K562 (cell line): Measurements from ENCODE around the gene ZNF473. TPM values are rescaled to one million over a fixed set of nuclear protein-coding genes. Genes with fewer than 3 reads are reported as not detected.
A peak's percentile ranks its signal among the peaks of the same experiment; 100 is the strongest.

ENCODE experiments used
- ARID1B ChIP-seq: fragments of 450-650 bp; IDR thresholded peaks from 2 replicates; pipeline ENCODE4 v1.6.1; 2016; ENCODE audit warnings: antibody characterized with exemption, mild to moderate bottlenecking, inconsistent platforms
- CREB1 ChIP-seq, 2 experiments: sonication (generic) in 1 of 2; formaldehyde crosslinking in 1 of 2; IDR thresholded peaks; 2 replicates each; pipeline versions ENCODE4 v1.6.1 to v1.8.0; 2012 to 2022; ENCODE audit warnings: inconsistent platforms in 1 of 2, mild to moderate bottlenecking in 1 of 2, missing genetic modification reagents in 1 of 2, moderate library complexity in 1 of 2
- CUX1 ChIP-seq: fragments of 200-800 bp; sonication (Bioruptor generic); IDR thresholded peaks from 2 replicates; pipeline ENCODE4 v1.6.1; 2016; ENCODE audit warnings: missing genetic modification characterization, missing compliant biosample characterization
- EWSR1 ChIP-seq: fragments of 450-650 bp; IDR thresholded peaks from 2 replicates; pipeline ENCODE4 v1.6.1; 2018; ENCODE audit warnings: borderline replicate concordance, mild to moderate bottlenecking, low read depth, moderate library complexity; ENCODE audit not compliant: partially characterized antibody
- HDGF ChIP-seq: fragments of 450-650 bp; IDR thresholded peaks from 2 replicates; pipeline ENCODE4 v1.6.1; 2016
- IRF1 ChIP-seq: sonication (generic); formaldehyde crosslinking; IDR thresholded peaks from 2 replicates; pipeline ENCODE4 v1.8.0; 2022; ENCODE audit warnings: missing genetic modification reagents, mild to moderate bottlenecking, borderline replicate concordance
- KAT7 ChIP-seq: sonication (generic); formaldehyde crosslinking; IDR thresholded peaks from 2 replicates; pipeline ENCODE4 v1.8.0; 2022; ENCODE audit warnings: missing genetic modification reagents, mild to moderate bottlenecking, borderline replicate concordance
- KDM4B ChIP-seq, 2 experiments: fragments of 450-650 bp in 1 of 2; sonication (generic) in 1 of 2; IDR thresholded peaks; 2 replicates each; pipeline ENCODE4 v1.6.1; 2016 to 2017; ENCODE audit warnings: borderline replicate concordance in 2 of 2, antibody characterized with exemption in 1 of 2, low read depth in 1 of 2, mild to moderate bottlenecking in 1 of 2
- KLF16 ChIP-seq: IDR thresholded peaks from 2 replicates; pipeline ENCODE4 v1.6.1; 2016; ENCODE audit warnings: antibody characterized with exemption
- KLF6 ChIP-seq: fragments of 250-450 bp; sonication (Bioruptor Pico); IDR thresholded peaks from 2 replicates; pipeline ENCODE4 v1.4.0; 2020; ENCODE audit warnings: mild to moderate bottlenecking, moderate library complexity, borderline replicate concordance
- L3MBTL2 ChIP-seq: fragments of 450-650 bp; IDR thresholded peaks from 2 replicates; pipeline ENCODE4 v1.6.1; 2016; ENCODE audit warnings: mild to moderate bottlenecking, moderate library complexity
- MBD2 ChIP-seq: sonication (generic); IDR thresholded peaks from 2 replicates; pipeline ENCODE4 v1.6.1; 2016; ENCODE audit warnings: low read depth, borderline replicate concordance
- MED1 ChIP-seq: sonication (generic); formaldehyde crosslinking; IDR thresholded peaks from 2 replicates; pipeline ENCODE4 v1.8.1; 2023; ENCODE audit warnings: missing genetic modification reagents, borderline replicate concordance
- MTA2 ChIP-seq: fragments of 450-650 bp; IDR thresholded peaks from 2 replicates; pipeline ENCODE4 v1.6.1; 2016; ENCODE audit warnings: low read depth
- PHF20 ChIP-seq: fragments of 450-650 bp; IDR thresholded peaks from 2 replicates; pipeline ENCODE4 v1.6.1; 2018; ENCODE audit not compliant: partially characterized antibody
- PURB ChIP-seq: sonication (generic); formaldehyde crosslinking; IDR thresholded peaks from 2 replicates; pipeline ENCODE4 v1.9.0; 2021; ENCODE audit warnings: low read depth, mild to moderate bottlenecking, missing genetic modification reagents
- RCOR1 ChIP-seq, 2 experiments: IDR thresholded peaks; 2 replicates each; pipeline ENCODE4 v1.6.1; 2012; ENCODE audit warnings: low read depth in 2 of 2, low read length in 2 of 2, borderline replicate concordance in 1 of 2, improper control_type of control experiment in 1 of 2
- RUNX1 ChIP-seq: sonication (generic); IDR thresholded peaks from 2 replicates; pipeline ENCODE4 v1.6.1; 2016; ENCODE audit warnings: antibody characterized with exemption, low read depth
- SMARCA5 ChIP-seq: fragments of 450-650 bp; IDR thresholded peaks from 2 replicates; pipeline ENCODE4 v1.6.1; 2016
- U2AF2 ChIP-seq: fragments of 200-400 bp; formaldehyde crosslinking; optimal IDR thresholded peaks from 2 replicates; pipeline ENCODE3; 2017; ENCODE audit warnings: low read depth, mild to moderate bottlenecking, low read length
- YBX1 ChIP-seq: fragments of 450-650 bp; IDR thresholded peaks from 2 replicates; pipeline ENCODE4 v1.7.1; 2016; ENCODE audit warnings: mild to moderate bottlenecking
- ZNF668 ChIP-seq: fragments of 250-450 bp; sonication (Bioruptor Pico); IDR thresholded peaks from 2 replicates; pipeline ENCODE4 v1.8.0; 2022; ENCODE audit warnings: mild to moderate bottlenecking, inconsistent platforms
- polyA plus RNA-seq, 8 experiments: library from polyadenylated mRNA; depleted of rRNA in 4 of 8; stranded (reverse) in 5 of 8; unstranded in 3 of 8; fragments of >200 nt; fragmentation: Nextera tagmentation in 2 of 8; fragmentation: Illumina TruSeq in 1 of 8; extraction: Ambion mirVana in 2 of 8; extraction: Trizol in 1 of 8; gene quantifications; 2 replicates each; pipeline versions ENCODE4 v1.2.1 to v1.2.3, GENCODE V29; 2011 to 2014; ENCODE audit warnings: inconsistent platforms in 1 of 8, missing spikeins in 1 of 8
- total RNA-seq, 7 experiments: library from RNA; depleted of rRNA in 6 of 7; stranded (reverse); fragments of >200 nt in 6 of 7; fragmentation: Illumina TruSeq in 2 of 7; extraction: Trizol in 2 of 7; gene quantifications; 2 replicates each; pipeline versions ENCODE4 v1.2.1 to v1.2.3, GENCODE V29; 2011 to 2021; ENCODE audit warnings: low replicate concordance in 1 of 7

Gene ZNF473
- total and polyA plus RNA-seq, 9 of the 15 experiments (the other 6 are each of a cell fraction or from before 2014, with no cell fraction given), result 8.2 to 34.0 (median 28.5) TPM

- no peak for TF ChIP-seq U2AF2
- TF ChIP-seq HDGF, result no peak
- no peak for TF ChIP-seq MTA2
- no peak for TF ChIP-seq RCOR1 (IDR thresholded peaks at IDR 0.05; ENCODE audit: borderline replicate concordance in 1 of 2, low read depth in 2 of 2, low read length in 2 of 2)
- peak; percentile 66 for TF ChIP-seq L3MBTL2
- no peak for TF ChIP-seq CREB1 (IDR thresholded peaks at IDR 0.05)
- peak; percentile 57; the same call in 1 of the 2 replicates for TF ChIP-seq CREB1 (CRISPR knock-in tag; IDR thresholded peaks at IDR 0.05)
- TF ChIP-seq KDM4B (IDR thresholded peaks at IDR 0.05; ENCODE audit: borderline replicate concordance in 2 of 2, low read depth in 1 of 2), result no peak
- no peak for TF ChIP-seq IRF1 (CRISPR knock-in tag)
- no peak for TF ChIP-seq CUX1 (CRISPR knock-in tag)
- TF ChIP-seq MED1 (CRISPR knock-in tag), result no peak
- no peak for TF ChIP-seq PHF20
- no peak for TF ChIP-seq RUNX1
- no peak for TF ChIP-seq MBD2
- no peak for TF ChIP-seq ZNF668 (CRISPR knock-in tag)
- TF ChIP-seq SMARCA5, result no peak
- no peak for TF ChIP-seq KLF6 (CRISPR knock-in tag)
- TF ChIP-seq YBX1, result no peak
- TF ChIP-seq KLF16, result peak; percentile 71
- TF ChIP-seq EWSR1, result no peak
- TF ChIP-seq PURB (CRISPR knock-in tag), result no peak
- no peak for TF ChIP-seq KAT7 (CRISPR knock-in tag)
- no peak for TF ChIP-seq ARID1B
Observed at GRCh38 chr19:50050406-50051227, 24.8 kb downstream of the ZNF473 start (continued).
